Glutamatergic neuron (in vitro differentiated cells): Measurements from ENCODE around the gene MDFIC. TPM values are rescaled to one million over a fixed set of nuclear protein-coding genes. Genes with fewer than 3 reads are reported as not detected.

Source experiments
- DNase-seq: peaks from one replicate; pipeline ENCODE4 v3.0.0; 2022
- H3K27ac Mint-ChIP-seq: one replicate; pipeline ENCODE4 v1.8.0; 2020; ENCODE audit warnings: mild to moderate bottlenecking, mixed read lengths, inconsistent platforms; ENCODE audit not compliant: unreplicated experiment
- H3K27me3 Mint-ChIP-seq: one replicate; pipeline ENCODE4 v1.8.0; 2020; ENCODE audit warnings: mild to moderate bottlenecking, moderate library complexity, mixed read lengths, inconsistent platforms; ENCODE audit not compliant: unreplicated experiment
- H3K36me3 Mint-ChIP-seq: one replicate; pipeline ENCODE4 v1.8.0; 2020; ENCODE audit warnings: mild to moderate bottlenecking, mixed read lengths, inconsistent platforms; ENCODE audit not compliant: unreplicated experiment
- H3K4me1 Mint-ChIP-seq: one replicate; pipeline ENCODE4 v1.8.0; 2020; ENCODE audit warnings: mild to moderate bottlenecking, low read depth, mixed read lengths, inconsistent platforms; ENCODE audit not compliant: unreplicated experiment
- H3K4me3 Mint-ChIP-seq: one replicate; pipeline ENCODE4 v1.8.0; 2020; ENCODE audit warnings: mild to moderate bottlenecking, mixed read lengths, inconsistent platforms; ENCODE audit not compliant: unreplicated experiment
- H3K9me3 Mint-ChIP-seq: one replicate; pipeline ENCODE4 v1.8.0; 2020; ENCODE audit warnings: mild to moderate bottlenecking, moderate library complexity, mixed read lengths, inconsistent platforms; ENCODE audit not compliant: unreplicated experiment
- total RNA-seq: library from RNA; stranded (reverse); fragmentation: NEBNext Ultra II Directional; extraction: Animal tissue kit (Norgen Biotek cat#: 25700); gene quantifications from one replicate; pipeline ENCODE4 v1.2.1, GENCODE V29; 2021; ENCODE audit not compliant: unreplicated experiment
- TF ChIP-seq, protein P1 (sequence below): fragments of 200-600 bp; sonication (generic); IDR thresholded peaks from one replicate; pipeline ENCODE4 v1.5.0; 2021; ENCODE audit not compliant: partially characterized antibody, unreplicated experiment

Gene MDFIC
- total RNA-seq, 1 donor from 2014 or later, result 0.10 TPM

- Mint-ChIP-seq H3K27me3 (no peaks in the 10 kb centered on the region), H3K4me3 (no peak overlapping the region), H3K9me3 (no peaks in the 10 kb centered on the region), H3K4me1 (no peaks in the 10 kb centered on the region), H3K36me3 (no peaks in the 10 kb centered on the region), H3K27ac (no peak overlapping the region)
- no peak for DNase-seq
- TF ChIP-seq, protein P1, sequence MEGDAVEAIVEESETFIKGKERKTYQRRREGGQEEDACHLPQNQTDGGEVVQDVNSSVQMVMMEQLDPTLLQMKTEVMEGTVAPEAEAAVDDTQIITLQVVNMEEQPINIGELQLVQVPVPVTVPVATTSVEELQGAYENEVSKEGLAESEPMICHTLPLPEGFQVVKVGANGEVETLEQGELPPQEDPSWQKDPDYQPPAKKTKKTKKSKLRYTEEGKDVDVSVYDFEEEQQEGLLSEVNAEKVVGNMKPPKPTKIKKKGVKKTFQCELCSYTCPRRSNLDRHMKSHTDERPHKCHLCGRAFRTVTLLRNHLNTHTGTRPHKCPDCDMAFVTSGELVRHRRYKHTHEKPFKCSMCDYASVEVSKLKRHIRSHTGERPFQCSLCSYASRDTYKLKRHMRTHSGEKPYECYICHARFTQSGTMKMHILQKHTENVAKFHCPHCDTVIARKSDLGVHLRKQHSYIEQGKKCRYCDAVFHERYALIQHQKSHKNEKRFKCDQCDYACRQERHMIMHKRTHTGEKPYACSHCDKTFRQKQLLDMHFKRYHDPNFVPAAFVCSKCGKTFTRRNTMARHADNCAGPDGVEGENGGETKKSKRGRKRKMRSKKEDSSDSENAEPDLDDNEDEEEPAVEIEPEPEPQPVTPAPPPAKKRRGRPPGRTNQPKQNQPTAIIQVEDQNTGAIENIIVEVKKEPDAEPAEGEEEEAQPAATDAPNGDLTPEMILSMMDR, result no peak
Measured at GRCh38 chr7:115056019-115056418, 134.1 kb downstream of the MDFIC start.

DNA sequence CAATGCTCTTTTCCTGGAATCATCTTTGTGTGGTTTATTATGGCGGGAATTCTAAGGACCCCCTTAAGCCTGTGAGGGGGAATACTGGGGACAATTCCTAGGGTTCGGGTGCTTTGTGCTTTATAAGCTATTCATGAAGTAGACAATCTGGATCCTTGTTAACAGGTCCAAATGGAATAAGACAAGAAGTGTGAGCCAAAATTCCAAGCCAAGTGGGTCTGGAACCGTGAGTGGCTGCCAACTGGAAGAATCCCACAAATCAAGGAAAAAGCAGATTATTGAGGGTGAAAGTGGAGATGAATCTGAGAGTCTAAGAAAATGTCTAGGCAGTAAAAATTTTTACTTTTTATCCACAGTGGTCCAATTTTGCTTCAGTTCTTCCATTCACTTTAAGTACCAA, 136.8 kb downstream of the MDFIC start:
- Mint-ChIP-seq H3K27ac (no peak overlapping the region), H3K27me3 (no peaks in the 10 kb centered on the region), H3K4me1 (no peaks in the 10 kb centered on the region), H3K4me3 (no peak overlapping the region), H3K9me3 (no peaks in the 10 kb centered on the region), H3K36me3 (no peaks in the 10 kb centered on the region)
- DNase-seq, result no peak
- TF ChIP-seq, protein P1, result no peak

- no peak overlapping the region for H3K27ac Mint-ChIP-seq
Measured at GRCh38 chr7:115059321-115059720, 137.4 kb downstream of the MDFIC start.

DNA sequence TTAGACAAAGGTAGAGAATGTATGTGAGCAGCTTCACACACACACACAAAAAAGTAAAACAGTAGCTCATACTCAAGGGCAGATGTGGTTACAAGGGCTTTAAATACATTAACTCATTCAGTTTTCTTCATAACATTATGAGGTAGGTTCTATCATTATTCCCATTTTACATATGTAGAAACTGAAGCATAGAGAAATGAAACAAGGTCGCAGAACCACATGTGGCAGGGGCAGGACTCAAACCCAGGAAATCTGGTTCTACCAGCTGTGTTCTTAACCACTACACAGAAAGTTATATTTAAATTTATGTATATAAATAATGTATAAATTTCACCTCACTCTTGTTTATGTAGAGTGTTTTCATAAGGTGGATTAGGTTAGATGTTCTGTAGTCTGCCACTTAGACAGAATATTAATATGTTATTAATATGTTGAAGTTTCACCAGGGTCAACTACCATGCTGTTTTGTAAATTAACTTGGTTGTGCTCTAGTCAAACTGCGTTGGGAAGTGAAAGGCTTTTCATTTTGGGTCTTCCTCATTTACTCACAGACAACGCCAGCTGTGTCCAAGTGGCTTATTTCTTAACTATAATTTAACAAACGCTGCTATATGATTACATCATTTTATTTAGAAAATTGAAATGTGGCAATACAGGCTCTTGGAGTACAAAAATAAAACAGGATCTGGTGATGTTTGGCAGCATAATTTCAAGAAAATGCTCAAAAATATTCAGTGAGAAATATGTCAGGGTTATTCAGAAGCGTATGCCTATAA, 138.4 kb downstream of the MDFIC start:
- Mint-ChIP-seq H3K4me1 (no peaks in the 10 kb centered on the region), H3K27ac (no peak overlapping the region), H3K36me3 (no peaks in the 10 kb centered on the region), H3K27me3 (no peaks in the 10 kb centered on the region), H3K9me3 (no peaks in the 10 kb centered on the region), H3K4me3 (no peak overlapping the region)
- TF ChIP-seq, protein P1, result no peak
- DNase-seq, result no peak

More at GRCh38 chr7:115059321-115059720, 137.4 kb downstream of the MDFIC start:
- H3K4me3 Mint-ChIP-seq, result no peak overlapping the region
- TF ChIP-seq, protein P1, result no peak
- no peaks in the 10 kb centered on the region for H3K4me1 Mint-ChIP-seq
- no peaks in the 10 kb centered on the region for H3K27me3 Mint-ChIP-seq
- no peak for DNase-seq
- no peaks in the 10 kb centered on the region for H3K36me3 Mint-ChIP-seq
- H3K9me3 Mint-ChIP-seq, result no peaks in the 10 kb centered on the region

GRCh38 chr7:115066050-115066449, 144.2 kb downstream of the MDFIC start:
- DNase-seq, result no peak
- Mint-ChIP-seq H3K27ac (no peak overlapping the region), H3K27me3 (no peaks in the 10 kb centered on the region), H3K9me3 (no peaks in the 10 kb centered on the region), H3K36me3 (no peaks in the 10 kb centered on the region), H3K4me1 (no peaks in the 10 kb centered on the region), H3K4me3 (no peak overlapping the region)
- TF ChIP-seq, protein P1, result no peak
